ENCODE measurements around the gene LAMC3. TPM values are rescaled to one million over a fixed set of nuclear protein-coding genes. Genes with fewer than 3 reads are reported as not detected.

The LAMC3 gene
- total RNA-seq, 1 donor from 2014 or later, result 0.20 TPM

- H3K27ac Mint-ChIP-seq (ENCODE audit: unreplicated experiment), result no peak overlapping the region
- no peaks in the 10 kb centered on the region for H3K36me3 ChIP-seq (ENCODE audit: insufficient read depth, low read length)
- no peaks in the 10 kb centered on the region for H3K36me3 Mint-ChIP-seq (ENCODE audit: low read depth, unreplicated experiment)
- H3K9me3 ChIP-seq (ENCODE audit: insufficient read depth, low read depth, low read length), result no peaks in the 10 kb centered on the region
- peaks cover 23% of the 10 kb centered on the region for H3K27me3 ChIP-seq (ENCODE audit: insufficient read depth, low read length)
- H3K4me1 ChIP-seq (ENCODE audit: insufficient read depth, low read length), result peaks cover 8% of the 10 kb centered on the region
- no peaks in the 10 kb centered on the region for H4K20me1 ChIP-seq (ENCODE audit: insufficient read depth, low read length)
- H3K27me3 Mint-ChIP-seq (ENCODE audit: low read depth, unreplicated experiment), result peaks cover 40% of the 10 kb centered on the region
- no peak overlapping the region for H3K4me3 ChIP-seq (ENCODE audit: insufficient read depth, low read depth, low read length)
- no peak overlapping the region for H3K27ac ChIP-seq (ENCODE audit: low read depth, low read length)
- TF ChIP-seq CTCF (IDR thresholded peaks at IDR 0.05; ENCODE audit: insufficient read depth, low read depth, low read length), result no peak
- TF ChIP-seq EZH2 (IDR thresholded peaks at IDR 0.05; ENCODE audit: insufficient read depth, low read length), result no peak
- no peaks in the 10 kb centered on the region for H3K79me2 ChIP-seq (ENCODE audit: insufficient read depth, low read length)
- H3K4me3 Mint-ChIP-seq (ENCODE audit: unreplicated experiment), result no peak overlapping the region
- FAIRE-seq (no peak), DNase-seq (ENCODE audit: low read depth) (no peak)
- no peak overlapping the region for H2AFZ ChIP-seq (ENCODE audit: low read depth, low read length)
- H3K9ac ChIP-seq (ENCODE audit: low read length), result no peak overlapping the region
- H3K4me1 Mint-ChIP-seq (ENCODE audit: low read depth, unreplicated experiment), result peaks cover 5% of the 10 kb centered on the region
- H3K4me2 ChIP-seq (ENCODE audit: low read length), result no peak overlapping the region
- H3K9me3 Mint-ChIP-seq (ENCODE audit: unreplicated experiment), result no peaks in the 10 kb centered on the region
Measured at GRCh38 chr9:131092548-131093440, 83.8 kb downstream of the LAMC3 start.

- Mint-ChIP-seq H3K27ac (ENCODE audit: unreplicated experiment) (no peak overlapping the region), H3K36me3 (ENCODE audit: low read depth, unreplicated experiment) (no peaks in the 10 kb centered on the region), H3K9me3 (ENCODE audit: unreplicated experiment) (no peaks in the 10 kb centered on the region), H3K4me1 (ENCODE audit: low read depth, unreplicated experiment) (peaks cover 8% of the 10 kb centered on the region), H3K4me3 (ENCODE audit: unreplicated experiment) (no peak overlapping the region), H3K27me3 (ENCODE audit: low read depth, unreplicated experiment) (peaks cover 36% of the 10 kb centered on the region)
- H3K9ac ChIP-seq (ENCODE audit: low read length), result no peak overlapping the region
- H3K27me3 ChIP-seq (ENCODE audit: insufficient read depth, low read length), result peaks cover 23% of the 10 kb centered on the region
- FAIRE-seq (no peak), DNase-seq (ENCODE audit: low read depth) (no peak)
- H3K36me3 ChIP-seq (ENCODE audit: insufficient read depth, low read length), result no peaks in the 10 kb centered on the region
- H3K79me2 ChIP-seq (ENCODE audit: insufficient read depth, low read length), result no peaks in the 10 kb centered on the region
- no peak overlapping the region for H3K27ac ChIP-seq (ENCODE audit: low read depth, low read length)
- H3K4me1 ChIP-seq (ENCODE audit: insufficient read depth, low read length), result peaks cover 8% of the 10 kb centered on the region
- no peaks in the 10 kb centered on the region for H4K20me1 ChIP-seq (ENCODE audit: insufficient read depth, low read length)
- no peak overlapping the region for H3K4me3 ChIP-seq (ENCODE audit: insufficient read depth, low read depth, low read length)
- no peaks in the 10 kb centered on the region for H3K9me3 ChIP-seq (ENCODE audit: insufficient read depth, low read depth, low read length)
- H2AFZ ChIP-seq (ENCODE audit: low read depth, low read length), result no peak overlapping the region
- no peak overlapping the region for H3K4me2 ChIP-seq (ENCODE audit: low read length)
- TF ChIP-seq CTCF (IDR thresholded peaks at IDR 0.05; ENCODE audit: insufficient read depth, low read depth, low read length) (no peak), EZH2 (IDR thresholded peaks at IDR 0.05; ENCODE audit: insufficient read depth, low read length) (no peak)
Measured at GRCh38 chr9:131094015-131094414, 85.0 kb downstream of the LAMC3 start.

GRCh38 chr9:131094622-131095021 lies 85.6 kb downstream of the LAMC3 start:
- DNase-seq (ENCODE audit: low read depth), result no peak
- Histone ChIP-seq H3K27me3 (ENCODE audit: insufficient read depth, low read length) (peaks cover 23% of the 10 kb centered on the region), H3K4me1 (ENCODE audit: insufficient read depth, low read length) (peaks cover 8% of the 10 kb centered on the region), H3K79me2 (ENCODE audit: insufficient read depth, low read length) (no peaks in the 10 kb centered on the region), H3K4me2 (ENCODE audit: low read length) (no peak overlapping the region), H3K9ac (ENCODE audit: low read length) (no peak overlapping the region), H3K4me3 (ENCODE audit: insufficient read depth, low read depth, low read length) (no peak overlapping the region), H4K20me1 (ENCODE audit: insufficient read depth, low read length) (no peaks in the 10 kb centered on the region), H3K36me3 (ENCODE audit: insufficient read depth, low read length) (no peaks in the 10 kb centered on the region), H3K27ac (ENCODE audit: low read depth, low read length) (no peak overlapping the region), H2AFZ (ENCODE audit: low read depth, low read length) (no peak overlapping the region), H3K9me3 (ENCODE audit: insufficient read depth, low read depth, low read length) (no peaks in the 10 kb centered on the region)
- no peaks in the 10 kb centered on the region for H3K36me3 Mint-ChIP-seq (ENCODE audit: low read depth, unreplicated experiment)
- H3K27me3 Mint-ChIP-seq (ENCODE audit: low read depth, unreplicated experiment), result peaks cover 37% of the 10 kb centered on the region
- no peak overlapping the region for H3K4me3 Mint-ChIP-seq (ENCODE audit: unreplicated experiment)
- H3K9me3 Mint-ChIP-seq (ENCODE audit: unreplicated experiment), result no peaks in the 10 kb centered on the region
- no peak for FAIRE-seq
- TF ChIP-seq EZH2 (IDR thresholded peaks at IDR 0.05; ENCODE audit: insufficient read depth, low read length) (no peak), CTCF (IDR thresholded peaks at IDR 0.05; ENCODE audit: insufficient read depth, low read depth, low read length) (no peak)
- H3K4me1 Mint-ChIP-seq (ENCODE audit: low read depth, unreplicated experiment), result peaks cover 10% of the 10 kb centered on the region
- no peak overlapping the region for H3K27ac Mint-ChIP-seq (ENCODE audit: unreplicated experiment)

All from astrocyte (in vitro differentiated cells and primary cell).